Measurements from ENCODE around the gene C1RL.
A peak's percentile ranks its signal among the peaks of the same experiment; 100 is the strongest.

GRCh38 chr12:7108796-7109571 lies at the start of gene C1RL:
- TF ChIP-seq CTCF (IDR thresholded peaks at IDR 0.05): peak; percentile 96 to 99 (median 98)
- TF ChIP-seq POLR2A (IDR thresholded peaks at IDR 0.05): peak; percentile 83

All from ovary (tissue), 3 donors.